Activated T-cell treated with anti-CD3 and anti-CD28 coated beads, Interleukin-2, amount 50 U/mL, for 1 hour (primary cell): ENCODE measurements around the gene NOTCH1.

ENCODE experiments used
- DNase-seq: peaks from one replicate; pipeline ENCODE4 v3.0.0-alpha.2; 2020

Gene NOTCH1

DNA sequence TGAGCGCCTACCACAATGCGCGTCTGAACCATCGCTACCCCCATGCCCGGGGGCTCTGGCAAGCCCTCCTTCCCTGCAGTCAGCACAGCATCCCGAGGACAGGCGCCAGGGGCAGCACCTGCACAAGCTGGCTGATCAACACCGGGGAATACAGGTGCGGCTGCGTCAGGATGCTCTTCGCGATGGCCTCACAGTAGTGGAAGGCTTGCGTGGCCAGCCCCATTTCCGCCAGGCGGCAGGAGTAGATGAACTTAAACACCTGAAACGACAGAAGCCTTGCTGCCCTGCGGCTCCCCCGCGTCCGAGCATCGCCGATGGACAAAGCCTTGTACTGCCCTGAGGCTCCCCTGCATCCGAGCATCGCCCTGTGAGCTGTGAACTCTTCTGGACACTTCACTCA lies 88.5 kb downstream of the NOTCH1 start:
- DNase-seq, result no peak

DNA sequence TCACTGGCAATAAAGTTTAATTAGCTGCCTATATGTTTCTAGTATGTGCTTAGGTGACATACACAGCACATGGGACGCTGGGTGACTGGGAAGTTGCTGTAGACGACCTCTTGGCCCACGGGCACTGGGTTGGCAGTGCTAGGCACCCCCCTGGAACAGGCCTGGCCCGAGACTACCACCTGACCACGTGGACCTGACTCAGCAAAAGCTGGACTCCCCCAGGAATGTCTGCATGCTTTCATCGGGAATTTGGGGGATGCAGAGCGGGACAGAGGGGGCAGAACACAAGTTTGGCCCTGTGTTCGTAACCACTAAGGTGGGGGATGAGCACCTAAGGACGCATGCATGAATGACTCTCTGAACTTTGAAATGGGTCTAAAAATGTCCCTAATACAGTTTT lies 89.6 kb downstream of the NOTCH1 start:
- no peak for DNase-seq

DNA sequence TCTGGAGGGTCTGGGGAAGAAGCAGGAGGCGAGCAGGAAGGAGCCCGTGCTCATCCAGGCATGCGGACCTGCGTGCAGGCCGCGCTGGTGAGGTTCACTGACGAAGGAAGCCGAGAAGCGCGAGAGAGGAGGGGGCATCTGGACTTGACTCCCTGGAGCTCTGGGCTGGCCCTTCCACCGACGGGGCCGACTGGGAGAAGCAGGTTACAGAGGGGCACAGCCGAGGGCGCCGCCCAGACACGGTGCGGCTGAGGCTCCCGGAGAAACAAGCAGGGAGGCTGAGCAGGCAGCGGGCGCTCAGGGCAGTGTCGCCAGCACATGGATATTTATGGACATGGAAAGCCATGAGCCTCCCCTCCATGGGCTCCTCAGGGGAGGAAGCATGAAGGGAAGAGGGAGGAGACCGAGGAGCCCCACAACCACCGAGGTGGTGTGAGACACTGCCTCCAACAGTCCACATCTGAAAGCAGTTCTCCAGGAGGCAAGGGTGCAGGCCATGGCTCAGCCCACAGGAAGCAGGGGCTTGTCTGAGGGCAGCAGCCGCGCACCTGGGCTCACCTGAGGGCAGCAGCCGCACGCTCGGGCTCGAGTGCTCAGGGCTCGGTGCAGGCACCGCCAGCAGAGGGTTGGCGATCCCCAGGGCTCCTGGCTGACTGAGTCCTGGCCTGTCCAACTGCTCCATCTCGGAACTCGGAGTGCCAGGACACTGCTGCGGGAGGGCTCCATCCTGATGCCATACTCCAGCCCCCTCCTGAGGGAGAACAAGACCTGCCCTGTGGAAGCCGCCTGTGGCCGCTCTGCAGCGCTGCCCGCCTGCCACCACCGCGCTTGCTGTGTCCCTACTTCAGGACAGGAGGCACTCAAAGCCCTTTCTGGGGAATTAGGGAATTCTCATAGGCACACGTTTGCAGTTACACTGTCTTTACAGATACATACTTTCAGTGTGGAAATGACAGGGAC lies 90.5 kb downstream of the NOTCH1 start:
- DNase-seq, result no peak

DNA sequence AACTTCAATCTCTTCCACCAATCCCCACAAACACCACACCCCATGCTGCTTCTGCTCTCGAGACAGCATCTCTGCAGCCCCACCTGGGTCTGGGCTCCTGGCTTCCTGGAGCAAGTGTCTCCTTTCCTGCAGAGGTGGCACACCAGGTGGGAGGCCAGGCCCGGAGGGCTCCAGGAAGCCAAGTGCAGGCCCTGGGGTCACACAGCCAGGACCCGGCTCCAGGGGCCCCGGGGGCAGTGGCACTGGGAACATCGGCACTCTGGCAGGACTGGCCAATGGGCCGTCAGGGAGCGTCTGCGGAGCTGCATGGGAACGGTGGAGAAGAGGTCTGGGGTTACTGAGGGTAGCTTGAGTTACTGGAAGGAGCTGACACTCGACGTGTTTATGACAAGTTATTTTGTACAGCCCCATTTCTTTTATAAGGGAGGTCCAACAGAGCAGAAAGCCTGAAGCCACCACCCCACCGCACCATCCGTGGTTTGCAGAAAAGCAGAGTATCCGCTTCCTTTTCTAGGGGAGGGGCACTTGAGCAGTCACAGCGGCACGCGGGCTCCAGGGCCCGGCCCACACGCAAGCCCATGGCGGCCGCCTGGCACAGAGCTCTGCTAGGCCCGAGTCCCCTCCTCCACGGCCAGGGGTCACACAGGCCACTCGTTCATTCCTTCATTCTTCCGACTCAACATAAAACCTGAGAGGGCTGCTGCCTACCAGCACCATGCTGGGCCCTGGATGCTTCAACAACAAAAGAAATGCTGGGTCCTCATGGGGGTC lies 91.6 kb downstream of the NOTCH1 start:
- no peak for DNase-seq

DNA sequence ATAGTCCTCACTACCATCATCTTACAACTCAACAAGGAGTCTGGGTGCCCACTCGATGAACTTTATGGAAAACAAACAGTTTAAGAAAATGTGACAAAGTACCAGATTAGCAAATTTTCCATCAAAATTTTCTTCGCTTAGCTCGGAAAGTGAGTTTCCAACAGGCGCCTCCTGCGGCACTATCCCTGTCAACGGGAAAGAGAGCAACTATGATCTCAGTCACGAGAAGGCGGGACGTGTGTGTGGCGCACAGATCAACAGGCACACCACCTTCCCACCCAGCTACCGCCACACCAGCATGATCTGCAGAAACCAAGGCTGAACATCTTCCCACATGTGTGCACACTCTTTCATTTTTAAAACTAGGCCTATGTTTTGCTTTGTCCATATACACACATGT lies 92.5 kb downstream of the NOTCH1 start:
- no peak for DNase-seq

DNA sequence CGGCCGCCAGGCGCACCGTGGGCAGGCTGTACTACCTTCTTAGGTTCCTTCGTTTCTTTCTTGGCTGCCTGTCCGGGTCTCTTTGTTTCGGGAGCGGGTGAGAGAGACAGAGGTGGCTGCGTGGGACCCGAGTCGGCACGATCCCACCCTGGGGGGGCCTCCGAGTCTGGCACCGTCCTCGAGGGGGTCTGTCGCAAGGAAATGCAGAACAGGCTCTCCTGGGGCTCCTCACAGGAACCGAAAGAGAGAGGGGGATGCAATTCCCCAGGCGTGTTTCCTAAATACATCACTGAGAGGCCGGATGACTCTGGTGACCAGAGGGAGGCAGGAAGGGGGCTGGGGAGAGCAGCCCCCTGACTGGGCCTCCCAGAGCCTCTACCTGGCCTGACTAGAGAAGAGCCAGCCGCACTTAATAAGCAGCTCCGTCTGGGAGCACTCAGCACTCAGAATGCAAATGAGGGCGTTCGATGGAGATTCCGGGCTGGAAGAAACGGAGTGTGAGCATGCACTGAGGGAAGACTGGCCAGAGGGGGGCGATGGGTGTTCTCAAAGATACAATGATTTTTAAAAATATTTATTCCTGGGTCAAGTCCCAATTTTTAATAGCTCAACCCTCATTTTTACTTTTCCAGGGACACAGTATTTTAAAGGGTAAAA lies 94.5 kb downstream of the NOTCH1 start:
- DNase-seq, result no peak

DNA sequence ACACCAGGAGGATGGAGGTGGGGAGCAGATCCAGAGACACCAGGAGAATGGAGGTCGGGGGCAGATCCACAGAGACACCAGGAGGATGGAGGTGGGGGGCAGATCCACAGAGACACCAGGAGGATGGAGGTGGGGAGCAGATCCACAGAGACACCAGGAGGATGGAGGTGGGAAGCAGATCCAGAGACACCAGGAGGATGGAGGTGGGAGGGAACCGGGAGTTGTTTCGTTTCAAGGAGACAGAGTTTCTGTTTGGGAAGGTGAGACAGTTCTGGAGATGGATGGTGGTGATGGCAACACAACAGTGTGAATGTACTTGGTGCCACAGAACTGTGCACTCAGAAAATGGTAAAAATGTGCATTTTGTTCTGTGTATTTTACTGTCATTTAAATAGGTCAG lies 97.2 kb downstream of the NOTCH1 start:
- no peak for DNase-seq

DNA sequence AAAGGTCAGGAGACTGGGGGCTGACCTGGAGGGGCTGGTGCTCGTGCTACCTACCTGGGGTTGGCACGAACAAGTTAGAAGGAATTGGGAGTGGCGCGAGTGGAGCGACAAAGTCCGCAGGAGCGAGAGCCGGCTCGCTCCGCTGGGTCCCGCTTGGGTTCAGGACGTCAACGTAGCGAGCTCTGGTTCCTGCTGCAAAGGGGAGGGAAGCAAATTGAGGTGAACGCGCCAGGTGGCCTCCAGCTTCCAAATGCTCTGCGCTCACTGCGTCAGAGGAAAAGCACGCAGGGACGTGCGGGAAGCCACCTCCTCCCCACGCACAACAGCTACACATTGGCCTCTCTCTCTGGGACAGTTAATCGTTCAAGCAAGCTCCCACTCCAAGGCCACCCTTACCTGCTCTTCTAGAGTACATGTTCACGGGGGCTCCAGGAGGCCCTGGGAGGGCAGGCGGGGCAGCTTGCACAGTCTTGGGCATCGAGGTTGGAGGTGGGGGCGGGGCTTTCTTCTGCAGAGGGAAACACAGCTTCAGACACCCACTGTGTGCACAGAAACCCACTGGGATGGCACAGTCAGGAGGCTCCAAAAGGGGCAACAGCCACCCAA lies 98.6 kb downstream of the NOTCH1 start:
- DNase-seq, result no peak

DNA sequence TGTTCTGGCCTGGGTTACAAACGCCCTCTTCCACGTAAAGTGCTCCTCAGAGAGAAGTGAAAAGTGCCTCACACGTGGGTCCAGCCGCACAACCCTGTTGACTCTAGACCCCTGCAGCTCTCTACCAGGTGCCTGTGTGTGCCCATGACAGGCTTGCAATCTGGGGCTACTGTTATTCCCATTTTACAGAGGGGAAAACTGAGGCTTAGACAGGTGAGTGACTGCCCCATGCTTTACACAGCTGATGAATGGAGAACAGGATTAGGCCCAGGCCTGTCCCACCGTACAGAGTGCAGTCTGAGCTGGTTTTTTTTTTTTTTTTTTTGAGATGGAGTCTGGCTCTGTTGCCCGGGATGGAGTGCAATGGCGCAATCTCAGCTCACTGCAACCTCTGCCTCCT lies 100.0 kb downstream of the NOTCH1 start:
- DNase-seq, result no peak
